Kidney epithelial cell (primary cell): Measurements from ENCODE around the gene RUNX2. TPM values are rescaled to one million over a fixed set of nuclear protein-coding genes. Genes with fewer than 3 reads are reported as not detected.

Experiments used
- DNase-seq: peaks from one replicate; pipeline ENCODE4 v3.0.0-alpha.2; 2010; ENCODE audit warnings: low read depth
- H3K27me3 ChIP-seq: 2 replicates; pipeline ENCODE4 v1.6.0; 2011; ENCODE audit warnings: low read length; ENCODE audit not compliant: control insufficient read depth, insufficient read depth
- H3K36me3 ChIP-seq: 2 replicates; pipeline ENCODE4 v1.5.1; 2011; ENCODE audit warnings: low read length; ENCODE audit not compliant: control insufficient read depth, insufficient read depth
- H3K4me3 ChIP-seq: 2 replicates; pipeline ENCODE4 v1.5.1; 2011; ENCODE audit warnings: low read depth, mild to moderate bottlenecking, control low read depth, low read length
- total RNA-seq: library from RNA; depleted of rRNA; stranded (reverse); fragments of >200 nt; gene quantifications from 2 replicates; pipeline ENCODE4 v1.2.3, GENCODE V29; 2015
- TF ChIP-seq, protein P1 (sequence below): IDR thresholded peaks from 2 replicates; pipeline ENCODE4 v1.5.1; 2011; ENCODE audit warnings: mild to moderate bottlenecking, moderate library complexity, low read length, control low read depth, inconsistent platforms; ENCODE audit not compliant: insufficient read depth, poor library complexity, severe bottlenecking

RUNX2 gene
- total RNA-seq, 1 donor from 2014 or later = 9.2 TPM

GRCh38 chr6:45496085-45496433 is 167.9 kb downstream of the RUNX2 start:
- H3K27me3 ChIP-seq = no peaks in the 10 kb centered on the region
- TF ChIP-seq, protein P1, sequence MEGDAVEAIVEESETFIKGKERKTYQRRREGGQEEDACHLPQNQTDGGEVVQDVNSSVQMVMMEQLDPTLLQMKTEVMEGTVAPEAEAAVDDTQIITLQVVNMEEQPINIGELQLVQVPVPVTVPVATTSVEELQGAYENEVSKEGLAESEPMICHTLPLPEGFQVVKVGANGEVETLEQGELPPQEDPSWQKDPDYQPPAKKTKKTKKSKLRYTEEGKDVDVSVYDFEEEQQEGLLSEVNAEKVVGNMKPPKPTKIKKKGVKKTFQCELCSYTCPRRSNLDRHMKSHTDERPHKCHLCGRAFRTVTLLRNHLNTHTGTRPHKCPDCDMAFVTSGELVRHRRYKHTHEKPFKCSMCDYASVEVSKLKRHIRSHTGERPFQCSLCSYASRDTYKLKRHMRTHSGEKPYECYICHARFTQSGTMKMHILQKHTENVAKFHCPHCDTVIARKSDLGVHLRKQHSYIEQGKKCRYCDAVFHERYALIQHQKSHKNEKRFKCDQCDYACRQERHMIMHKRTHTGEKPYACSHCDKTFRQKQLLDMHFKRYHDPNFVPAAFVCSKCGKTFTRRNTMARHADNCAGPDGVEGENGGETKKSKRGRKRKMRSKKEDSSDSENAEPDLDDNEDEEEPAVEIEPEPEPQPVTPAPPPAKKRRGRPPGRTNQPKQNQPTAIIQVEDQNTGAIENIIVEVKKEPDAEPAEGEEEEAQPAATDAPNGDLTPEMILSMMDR = no peak
- H3K4me3 ChIP-seq = no peak overlapping the region
- H3K36me3 ChIP-seq = no peaks in the 10 kb centered on the region
- no peak for DNase-seq

DNA sequence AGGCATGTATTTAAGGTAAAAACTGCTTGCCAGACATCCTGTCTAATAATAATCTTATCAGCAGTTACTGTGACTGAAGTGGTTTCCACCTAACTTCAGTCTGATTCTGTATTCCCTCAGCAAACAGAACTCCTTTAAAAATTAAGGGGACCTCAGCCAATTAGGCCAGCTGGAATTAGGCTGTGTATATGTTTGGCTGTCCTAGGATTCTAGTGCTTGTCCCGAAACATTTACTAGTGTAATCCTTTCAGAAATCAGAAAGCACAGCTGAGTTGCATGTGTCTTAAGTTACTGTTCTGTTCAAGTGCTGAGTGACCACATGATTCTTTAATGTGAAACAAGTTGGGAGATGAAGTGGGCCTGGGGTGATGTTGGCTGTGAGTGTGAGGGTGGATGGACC is 170.5 kb downstream of the RUNX2 start:
- DNase-seq = no peak
- TF ChIP-seq, protein P1 = no peak
- no peak overlapping the region for H3K4me3 ChIP-seq
- no peaks in the 10 kb centered on the region for H3K27me3 ChIP-seq
- H3K36me3 ChIP-seq = no peaks in the 10 kb centered on the region

DNA sequence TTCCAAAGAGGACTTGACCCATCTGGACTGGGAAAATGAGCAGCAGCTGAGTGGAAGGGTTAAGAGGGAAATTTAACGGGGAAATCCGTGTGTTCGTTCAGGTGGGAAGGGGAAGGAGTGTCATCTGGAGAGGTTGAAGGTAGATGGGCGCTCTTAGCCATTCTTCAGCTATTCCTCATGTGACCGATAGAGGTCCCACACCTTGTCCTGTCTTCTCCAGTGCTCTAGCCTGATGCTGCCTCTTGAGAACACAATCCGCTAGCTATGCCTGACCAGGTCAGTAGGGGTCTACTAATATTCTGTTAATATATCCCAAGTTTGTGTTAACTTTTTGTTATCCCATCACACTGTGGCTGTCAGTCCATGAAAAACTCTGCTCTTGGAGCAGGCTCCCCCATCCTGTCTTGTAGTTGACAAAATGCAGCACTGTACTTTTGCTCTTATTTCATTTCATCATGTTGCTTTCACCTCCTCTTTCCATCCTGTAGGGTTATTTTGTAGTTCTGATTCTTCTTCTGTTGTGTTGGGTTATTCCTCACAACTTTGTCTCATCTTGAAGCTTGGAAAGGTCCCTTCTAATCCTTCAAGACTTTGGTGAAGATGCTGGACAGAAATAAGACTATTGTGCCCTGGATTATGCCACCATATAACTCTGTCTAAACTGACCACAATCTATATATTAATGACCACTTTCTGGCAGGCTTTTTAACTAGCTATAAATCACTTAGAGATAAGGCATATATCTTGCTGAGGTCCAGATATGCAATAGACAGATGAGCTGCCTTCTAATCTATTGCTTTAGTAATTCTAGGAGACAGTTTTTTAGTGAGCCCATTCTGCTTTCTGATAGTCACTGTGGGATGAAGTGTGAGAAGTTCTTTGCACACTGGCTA is 173.0 kb downstream of the RUNX2 start:
- H3K4me3 ChIP-seq = no peak overlapping the region
- no peak for DNase-seq
- TF ChIP-seq, protein P1 = peak; percentile 24
- H3K27me3 ChIP-seq = no peaks in the 10 kb centered on the region
- H3K36me3 ChIP-seq = no peaks in the 10 kb centered on the region

GRCh38 chr6:45502456-45502855 is 174.3 kb downstream of the RUNX2 start:
- Histone ChIP-seq H3K27me3 (no peaks in the 10 kb centered on the region), H3K36me3 (no peaks in the 10 kb centered on the region), H3K4me3 (no peak overlapping the region)
- no peak for DNase-seq
- TF ChIP-seq, protein P1 = no peak

DNA sequence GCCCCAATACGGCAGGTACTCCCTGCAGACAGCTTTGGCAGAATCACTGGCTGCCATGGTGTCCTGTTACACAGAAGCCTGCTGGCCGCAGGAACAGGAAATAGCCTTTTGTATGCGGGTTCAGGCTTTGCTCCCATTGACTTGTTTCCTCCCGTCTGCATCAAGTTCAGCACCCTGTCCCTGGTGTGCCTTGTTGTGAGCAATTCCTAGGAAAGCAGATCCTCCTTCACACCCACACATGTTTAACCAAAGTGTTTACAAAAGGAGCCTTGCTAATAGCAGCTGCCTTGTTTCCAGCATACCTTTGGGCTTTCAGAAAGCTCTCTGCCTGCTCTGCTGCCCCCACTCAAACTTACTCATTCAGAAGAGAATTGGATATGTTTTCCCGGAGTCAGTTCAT is 176.8 kb downstream of the RUNX2 start:
- TF ChIP-seq, protein P1 = no peak
- peak; percentile 78 for DNase-seq

DNA sequence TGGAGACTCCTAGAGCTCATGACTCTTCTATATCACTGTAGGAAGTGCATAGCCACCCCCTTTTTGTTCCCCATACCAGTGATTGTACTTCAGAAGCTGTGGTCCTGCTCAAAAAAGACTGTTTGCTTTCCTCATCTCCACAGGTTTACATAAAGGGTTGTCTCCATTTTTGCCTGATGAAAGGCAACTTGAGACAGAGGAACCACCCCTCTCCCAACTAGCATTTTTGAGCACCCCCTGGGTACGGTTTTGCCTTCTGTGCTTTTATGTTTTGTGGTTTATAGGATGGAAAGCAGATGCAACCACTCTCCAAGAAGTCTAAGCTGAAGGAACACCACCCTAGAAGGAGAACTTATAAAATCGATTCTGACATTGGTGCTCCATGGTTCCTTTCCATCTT is 177.3 kb downstream of the RUNX2 start:
- no peak for DNase-seq
- no peaks in the 10 kb centered on the region for H3K36me3 ChIP-seq
- TF ChIP-seq, protein P1 = no peak
- no peaks in the 10 kb centered on the region for H3K27me3 ChIP-seq
- no peak overlapping the region for H3K4me3 ChIP-seq

More for the DNA sequence above, 176.8 kb downstream of the RUNX2 start:
- no peaks in the 10 kb centered on the region for H3K27me3 ChIP-seq
- no peaks in the 10 kb centered on the region for H3K36me3 ChIP-seq
- H3K4me3 ChIP-seq = no peak overlapping the region
